GM23338 (cell line): ENCODE measurements around the gene CACNA1A. TPM values are rescaled to one million over a fixed set of nuclear protein-coding genes. Genes with fewer than 3 reads are reported as not detected.

Experiments
- ATAC-seq: fragments of 200-7000 bp; cut with Tn5 transposase; 3 replicates; pipeline ENCODE4 v1.9.1; 2020
- DNase-seq: peaks from one replicate; pipeline ENCODE4 v3.0.0-alpha.2; 2015; ENCODE audit warnings: low spot score
- H2AFZ ChIP-seq: fragments of 200-600 bp; sonication (generic); 2 replicates; pipeline ENCODE4 v1.8.0; 2016; ENCODE audit warnings: antibody characterized with exemption, mild to moderate bottlenecking, moderate library complexity
- H3F3A ChIP-seq: fragments of 200-600 bp; sonication (generic); replicated peaks from 2 replicates; pipeline ENCODE4 v1.8.0; 2017; ENCODE audit warnings: antibody characterized with exemption, mixed run types, low read depth
- H3K27ac ChIP-seq: fragments of 200-600 bp; sonication (generic); 2 replicates; pipeline ENCODE4 v1.6.1; 2016; ENCODE audit warnings: low read depth
- H3K27me3 ChIP-seq: fragments of 200-600 bp; sonication (generic); 2 replicates; pipeline ENCODE4 v1.8.0; 2016; ENCODE audit warnings: mild to moderate bottlenecking, mixed run types, moderate library complexity; ENCODE audit not compliant: insufficient read depth
- H3K36me3 ChIP-seq: fragments of 200-600 bp; sonication (generic); 2 replicates; pipeline ENCODE4 v1.8.0; 2016; ENCODE audit warnings: mild to moderate bottlenecking; ENCODE audit not compliant: insufficient read depth
- H3K4me1 ChIP-seq: fragments of 200-600 bp; sonication (generic); 2 replicates; pipeline ENCODE4 v1.8.0; 2016; ENCODE audit warnings: mild to moderate bottlenecking, moderate library complexity; ENCODE audit not compliant: insufficient read depth
- H3K4me2 ChIP-seq: fragments of 200-600 bp; sonication (generic); 2 replicates; pipeline ENCODE4 v1.7.1; 2017; ENCODE audit warnings: mixed run types
- H3K4me3 ChIP-seq: fragments of 200-600 bp; sonication (generic); 2 replicates; pipeline ENCODE4 v1.6.1; 2016; ENCODE audit warnings: mixed run types
- H3K79me2 ChIP-seq: fragments of 200-600 bp; sonication (generic); replicated peaks from 2 replicates; pipeline ENCODE4 v1.8.0; 2017; ENCODE audit warnings: mild to moderate bottlenecking; ENCODE audit not compliant: insufficient read depth
- H3K9me2 ChIP-seq: fragments of 200-600 bp; sonication (generic); 2 replicates; pipeline ENCODE4 v1.8.0; 2017; ENCODE audit not compliant: insufficient read depth
- H4K20me1 ChIP-seq: fragments of 200-600 bp; sonication (generic); replicated peaks from 2 replicates; pipeline ENCODE4 v1.8.0; 2017; ENCODE audit warnings: mild to moderate bottlenecking; ENCODE audit not compliant: insufficient read depth
- H3K27ac Mint-ChIP-seq: 2 replicates; pipeline ENCODE4 v1.8.0; 2020; ENCODE audit warnings: inconsistent platforms, mild to moderate bottlenecking, moderate library complexity, mixed read lengths
- H3K27me3 Mint-ChIP-seq: 3 replicates; pipeline ENCODE4 v1.8.0; 2022; ENCODE audit warnings: low read depth, mild to moderate bottlenecking, moderate library complexity, mixed read lengths, inconsistent platforms; ENCODE audit not compliant: insufficient read depth, poor library complexity
- H3K36me3 Mint-ChIP-seq: 3 replicates; pipeline ENCODE4 v1.8.0; 2021; ENCODE audit warnings: low read depth, mild to moderate bottlenecking, inconsistent platforms, moderate library complexity, mixed read lengths
- H3K4me1 Mint-ChIP-seq: 3 replicates; pipeline ENCODE4 v1.8.0; 2020; ENCODE audit warnings: mild to moderate bottlenecking, inconsistent platforms, mixed read lengths
- H3K4me3 Mint-ChIP-seq: 3 replicates; pipeline ENCODE4 v1.8.0; 2021; ENCODE audit warnings: moderate library complexity, mild to moderate bottlenecking, inconsistent platforms, mixed read lengths
- H3K9me3 Mint-ChIP-seq: 3 replicates; pipeline ENCODE4 v1.8.0; 2020; ENCODE audit warnings: moderate library complexity, mild to moderate bottlenecking, inconsistent platforms, mixed read lengths
- CREB1 ChIP-seq: fragments of 250-450 bp; sonication (Bioruptor Pico); IDR thresholded peaks from 2 replicates; pipeline ENCODE4 v1.5.0; 2020; ENCODE audit warnings: low read depth, mild to moderate bottlenecking, moderate library complexity
- CTCF ChIP-seq, 2 experiments: fragments of 200-600 bp in 1 of 2; sonication (generic) in 1 of 2; conservative IDR thresholded peaks; 2 replicates each; pipeline versions ENCODE4 v1.5.1 to v1.6.1; 2016 to 2017; ENCODE audit warnings: antibody characterized with exemption in 2 of 2, low read depth in 2 of 2, mild to moderate bottlenecking in 2 of 2, moderate library complexity in 1 of 2
- ETS1 ChIP-seq: IDR thresholded peaks from 2 replicates; pipeline ENCODE4 v1.6.1; 2016; ENCODE audit warnings: antibody characterized with exemption
- EZH2 ChIP-seq: fragments of 200-600 bp; sonication (generic); IDR thresholded peaks from one replicate; pipeline ENCODE4 v1.8.0; 2017; ENCODE audit warnings: antibody characterized with exemption, mild to moderate bottlenecking, low read depth; ENCODE audit not compliant: unreplicated experiment
- EZH2phosphoT487 ChIP-seq: fragments of 200-600 bp; sonication (generic); IDR thresholded peaks from one replicate; pipeline ENCODE4 v1.8.1; 2018; ENCODE audit warnings: antibody characterized with exemption; ENCODE audit not compliant: unreplicated experiment
- JUNB ChIP-seq: IDR thresholded peaks from one replicate; pipeline ENCODE4 v1.6.1; 2016; ENCODE audit warnings: antibody characterized with exemption; ENCODE audit not compliant: unreplicated experiment
- NANOG ChIP-seq: IDR thresholded peaks from 2 replicates; pipeline ENCODE4 v1.6.1; 2016; ENCODE audit warnings: antibody characterized with exemption, borderline replicate concordance
- POLR2AphosphoS5 ChIP-seq: IDR thresholded peaks from 2 replicates; pipeline ENCODE4 v1.6.1; 2016; ENCODE audit warnings: antibody characterized with exemption, low read depth
- REST ChIP-seq: IDR thresholded peaks from one replicate; pipeline ENCODE4 v1.6.1; 2018; ENCODE audit warnings: antibody characterized with exemption; ENCODE audit not compliant: unreplicated experiment
- STAT1 ChIP-seq: IDR thresholded peaks from one replicate; pipeline ENCODE4 v1.6.1; 2016; ENCODE audit warnings: antibody characterized with exemption; ENCODE audit not compliant: unreplicated experiment
- ZNF114 ChIP-seq: fragments of 250-450 bp; sonication (Bioruptor Pico); IDR thresholded peaks from 2 replicates; pipeline ENCODE4 v1.5.0; 2020; ENCODE audit warnings: mild to moderate bottlenecking, moderate library complexity
- ZNF331 ChIP-seq: fragments of 250-450 bp; sonication (Bioruptor Pico); IDR thresholded peaks from 2 replicates; pipeline ENCODE4 v1.5.0; 2020; ENCODE audit warnings: low read depth, mild to moderate bottlenecking, moderate library complexity
- polyA plus RNA-seq: library from polyadenylated mRNA; unstranded; fragments of >200 nt; fragmentation: Nextera tagmentation; extraction: Ambion mirVana; gene quantifications from 2 replicates; pipeline ENCODE4 v1.2.1, GENCODE V29; 2016
- total RNA-seq: library from RNA; depleted of rRNA; stranded (reverse); fragments of >200 nt; shearing (Covaris generic); gene quantifications from 2 replicates; pipeline ENCODE4 v1.2.3, GENCODE V29; 2014

Gene CACNA1A
- total and polyA plus RNA-seq, 2 experiments from 2014 or later, result 7.4 to 20.3 TPM

GRCh38 chr19:13298565-13299481 lies 207.5 kb downstream of the CACNA1A start:
- H3K27me3 ChIP-seq, result peaks cover 5% of the 10 kb centered on the region; the same call in 1 of the 2 replicates
- no peaks in the 10 kb centered on the region; the same call in 1 of the 2 replicates for H4K20me1 ChIP-seq
- peak overlapping the region; percentile 59 for H3K4me3 ChIP-seq
- H3K4me3 Mint-ChIP-seq, result peak overlapping the region; percentile 35; the same call in 1 of the 3 replicates
- H3K9me2 ChIP-seq, result no peaks in the 10 kb centered on the region
- peak; percentile 83 for DNase-seq
- no peaks in the 10 kb centered on the region for H3K36me3 ChIP-seq
- 0 out of 2 replicates have a peak, but pooled peaks cover 9% of the 10 kb centered on the region for H3F3A ChIP-seq
- peak overlapping the region; percentile 79 for H3K4me2 ChIP-seq
- H3K4me1 Mint-ChIP-seq, result peaks cover 4% of the 10 kb centered on the region; the same call in 1 of the 3 replicates
- H3K9me3 Mint-ChIP-seq, result peaks cover 3% of the 10 kb centered on the region; the same call in 1 of the 3 replicates
- H3K79me2 ChIP-seq, result no peaks in the 10 kb centered on the region
- H3K27ac ChIP-seq, result no peak overlapping the region
- peak; percentile 85 for ATAC-seq
- peaks cover 4% of the 10 kb centered on the region; the same call in 1 of the 2 replicates for H3K4me1 ChIP-seq
- peak overlapping the region; percentile 80 for H2AFZ ChIP-seq
- TF ChIP-seq CREB1 (CRISPR knock-in tag) (peak; percentile 46; the same call in 1 of the 2 replicates), ETS1 (no peak), POLR2AphosphoS5 (peak; percentile 52), NANOG (no peak)
- peaks cover 4% of the 10 kb centered on the region; the same call in 1 of the 3 replicates for H3K36me3 Mint-ChIP-seq
- H3K27ac Mint-ChIP-seq, result no peak overlapping the region; the same call in 1 of the 2 replicates
- H3K27me3 Mint-ChIP-seq, result peaks cover 3% of the 10 kb centered on the region

GRCh38 chr19:13297023-13297422 lies 209.3 kb downstream of the CACNA1A start:
- Histone ChIP-seq H3K9me2 (no peaks in the 10 kb centered on the region), H3K27ac (no peak overlapping the region), H4K20me1 (no peaks in the 10 kb centered on the region; the same call in 1 of the 2 replicates), H2AFZ (no peak overlapping the region), H3K36me3 (no peaks in the 10 kb centered on the region), H3K4me1 (no peaks in the 10 kb centered on the region), H3K27me3 (peaks cover 5% of the 10 kb centered on the region; the same call in 1 of the 2 replicates), H3F3A (0 out of 2 replicates have a peak, but pooled peaks cover 9% of the 10 kb centered on the region), H3K79me2 (no peaks in the 10 kb centered on the region), H3K4me2 (no peak overlapping the region), H3K4me3 (no peak overlapping the region)
- Mint-ChIP-seq H3K9me3 (peaks cover 3% of the 10 kb centered on the region; the same call in 1 of the 3 replicates), H3K4me1 (no peaks in the 10 kb centered on the region), H3K27me3 (peaks cover 1% of the 10 kb centered on the region), H3K27ac (no peak overlapping the region), H3K4me3 (no peak overlapping the region), H3K36me3 (peaks cover 4% of the 10 kb centered on the region; the same call in 1 of the 3 replicates)
- DNase-seq, result no peak
- ATAC-seq, result no peak
- TF ChIP-seq REST (no peak), CREB1 (CRISPR knock-in tag) (no peak), STAT1 (no peak), ETS1 (no peak), ZNF331 (no peak), ZNF114 (no peak), CTCF (conservative IDR thresholded peaks at IDR 0.05; ENCODE audit: low read depth in 2 of 2) (no peak), EZH2phosphoT487 (no peak), NANOG (no peak), JUNB (no peak), POLR2AphosphoS5 (no peak), EZH2 (no peak)
